Measurements from ENCODE around the gene EXOC3L1.
A peak's percentile ranks its signal among the peaks of the same experiment; 100 is the strongest.

The EXOC3L1 gene

GRCh38 chr16:67190041-67190440 is at the start of gene EXOC3L1:
Gene EXOC3L1 (minus strand): TSS chr16:67190136. CDS start chr16:67189676, 460 bp downstream.
- DNase-seq = no peak

GRCh38 chr16:67238806-67239470 is 49.0 kb upstream of the EXOC3L1 start:
- DNase-seq = no peak

- DNase-seq = no peak
Observed at GRCh38 chr16:67238278-67238575, 48.3 kb upstream of the EXOC3L1 start.

GRCh38 chr16:67237396-67238277 is 47.7 kb upstream of the EXOC3L1 start:
- no peak for DNase-seq

- peak; percentile 57 for DNase-seq
Observed at GRCh38 chr16:67236563-67237395, 46.8 kb upstream of the EXOC3L1 start.

GRCh38 chr16:67235816-67236562 is 46.1 kb upstream of the EXOC3L1 start:
- peak; percentile 64 for DNase-seq

GRCh38 chr16:67234180-67234597 is 44.3 kb upstream of the EXOC3L1 start:
- DNase-seq = no peak

- DNase-seq = no peak
Observed at GRCh38 chr16:67233596-67233995, 43.7 kb upstream of the EXOC3L1 start.

GRCh38 chr16:67230809-67231660 is 41.1 kb upstream of the EXOC3L1 start:
- no peak for DNase-seq

- no peak for DNase-seq
Observed at GRCh38 chr16:67229906-67230808, 40.2 kb upstream of the EXOC3L1 start.

- DNase-seq = no peak
Observed at GRCh38 chr16:67228905-67229304, 39.0 kb upstream of the EXOC3L1 start.

GRCh38 chr16:67228034-67228785 is 38.3 kb upstream of the EXOC3L1 start:
- no peak for DNase-seq

GRCh38 chr16:67227567-67227921 is 37.6 kb upstream of the EXOC3L1 start:
- DNase-seq = no peak

GRCh38 chr16:67226804-67227566 is 37.0 kb upstream of the EXOC3L1 start, which contains the start of gene TMEM208:
Gene TMEM208 (plus strand): TSS chr16:67227130. CDS start chr16:67227219, 89 bp downstream.
- DNase-seq = peak; percentile 97

- DNase-seq = no peak
Observed at GRCh38 chr16:67226295-67226803, 36.4 kb upstream of the EXOC3L1 start.

GRCh38 chr16:67223992-67224391 is 34.1 kb upstream of the EXOC3L1 start:
- peak; percentile 25 for DNase-seq

GRCh38 chr16:67216612-67217490 is 26.9 kb upstream of the EXOC3L1 start:
- no peak for DNase-seq

- DNase-seq = no peak
Observed at GRCh38 chr16:67215706-67216105, 25.8 kb upstream of the EXOC3L1 start.

Measured in CD4-positive, alpha-beta T cell treated with Interleukin-17A for 4 hours (primary cell).